Fibroblast of lung (primary cell): ENCODE results near the gene PTOV1.

ENCODE experiments used
- CTCF ChIP-seq, 2 donors: IDR thresholded peaks in 1 of 2; conservative IDR thresholded peaks in 1 of 2; 1 replicate in 1 of 2; 2 replicates in 1 of 2; pipeline ENCODE4 v1.5.1; 2011 to 2012; ENCODE audit warnings: low read length in 2 of 2, control low read depth in 1 of 2, inconsistent platforms in 1 of 2, low read depth in 1 of 2, mild to moderate bottlenecking in 1 of 2
- EZH2 ChIP-seq: IDR thresholded peaks from 2 replicates; pipeline ENCODE4 v1.5.1; 2012; ENCODE audit warnings: low read length, control low read depth, mild to moderate bottlenecking; ENCODE audit errors: missing control alignments

- TF ChIP-seq CTCF (conservative IDR thresholded peaks at IDR 0.05 in 1 of 2, IDR thresholded peaks at IDR 0.05 in 1 of 2; ENCODE audit: low read depth in 1 of 2, low read length in 2 of 2): no peak
- TF ChIP-seq EZH2: no peak
These were observed 1.7 kb downstream of the PTOV1 start for GRCh38 chr19:49852631-49853126.
